Breast epithelium (tissue), 4 donors: ENCODE measurements around the gene GGTA1. TPM values are rescaled to one million over a fixed set of nuclear protein-coding genes. Genes with fewer than 3 reads are reported as not detected.

Experiments
- DNase-seq, 2 donors: peaks; one replicate each; pipeline ENCODE4 v3.0.0-alpha.2; 2019; ENCODE audit warnings: low spot score in 2 of 2
- H3K27ac ChIP-seq, 2 donors: fragments of 200-600 bp; sonication (generic) in 1 of 2; one replicate each; pipeline ENCODE4 v1.5.1; 2016 to 2019; ENCODE audit warnings: mild to moderate bottlenecking in 1 of 2
- H3K27me3 ChIP-seq, 2 donors: fragments of 200-600 bp; sonication (generic) in 1 of 2; one replicate each; pipeline versions ENCODE4 v1.5.1 to v1.6.0; 2017 to 2019; ENCODE audit warnings: control low read depth in 1 of 2, mild to moderate bottlenecking in 1 of 2
- H3K36me3 ChIP-seq: fragments of 200-600 bp; one replicate; pipeline ENCODE4 v1.5.1; 2019
- H3K4me1 ChIP-seq, 2 donors: fragments of 200-600 bp; sonication (generic); one replicate each; pipeline ENCODE4 v1.5.1; 2016 to 2019; ENCODE audit warnings: control low read depth in 1 of 2
- H3K4me3 ChIP-seq, 3 donors: fragments of 200-600 bp; sonication (generic); 1 replicate in 2 of 3; 2 replicates in 1 of 3; pipeline ENCODE4 v1.5.1; 2016 to 2019; ENCODE audit warnings: mild to moderate bottlenecking in 3 of 3, moderate library complexity in 2 of 3
- H3K9me3 ChIP-seq, 2 donors: fragments of 200-600 bp; sonication (generic) in 1 of 2; one replicate each; pipeline ENCODE4 v1.5.1; 2016 to 2019; ENCODE audit warnings: control low read depth in 1 of 2
- CTCF ChIP-seq, 3 donors: fragments of 450-650 bp; IDR thresholded peaks; one replicate each; pipeline ENCODE4 v1.5.1; 2016 to 2017; ENCODE audit warnings: antibody characterized with exemption in 3 of 3, mild to moderate bottlenecking in 3 of 3, moderate library complexity in 3 of 3
- POLR2A ChIP-seq: fragments of 450-650 bp; IDR thresholded peaks from one replicate; pipeline ENCODE4 v1.6.1; 2016; ENCODE audit warnings: antibody characterized with exemption, mild to moderate bottlenecking, moderate library complexity
- POLR2AphosphoS5 ChIP-seq, 3 donors: sonication (generic); formaldehyde crosslinking; IDR thresholded peaks; one replicate each; pipeline ENCODE4 v1.6.1; 2017; ENCODE audit warnings: antibody characterized with exemption in 3 of 3
- intact Hi-C: fragments of 100-400 bp; cut with DNase I; formaldehyde crosslinking; loops from one replicate; pipeline ENCODE4 v1.15.1; 2023; ENCODE audit warnings: low total_unique reads
- total RNA-seq, 3 donors: library from RNA; depleted of rRNA; stranded (reverse); fragments of >200 nt; gene quantifications; one replicate each; pipeline ENCODE4 v1.1.0, GENCODE V29; 2016

The GGTA1 gene
- total RNA-seq, 3 donors from 2014 or later = 6.2 to 29.6 (median 11.4) TPM

GRCh38 chr9:121449786-121450185 lies 49.9 kb downstream of the GGTA1 start:
- Histone ChIP-seq H3K27me3 (no peaks in the 10 kb centered on the region), H3K27ac (no peak overlapping the region), H3K36me3 (no peaks in the 10 kb centered on the region), H3K4me3 (no peak overlapping the region), H3K9me3 (no peaks in the 10 kb centered on the region), H3K4me1 (no peaks in the 10 kb centered on the region)
- no peak for DNase-seq
- TF ChIP-seq CTCF (IDR thresholded peaks at IDR 0.05) (no peak), POLR2AphosphoS5 (IDR thresholded peaks at IDR 0.05) (no peak), POLR2A (no peak)
- intact Hi-C loops = loop anchor here (10.0 kb wide), 1 partner anchor 1965 kb away; no protein-coding TSS in a partner anchor

GRCh38 chr9:121447321-121447834 lies 52.3 kb downstream of the GGTA1 start:
- no peak for TF ChIP-seq CTCF (IDR thresholded peaks at IDR 0.05)
- TF ChIP-seq POLR2A = no peak
- no peak for TF ChIP-seq POLR2AphosphoS5 (IDR thresholded peaks at IDR 0.05)
- Histone ChIP-seq H3K27me3 (no peaks in the 10 kb centered on the region), H3K4me3 (no peak overlapping the region), H3K36me3 (no peaks in the 10 kb centered on the region), H3K4me1 (no peaks in the 10 kb centered on the region), H3K9me3 (no peaks in the 10 kb centered on the region), H3K27ac (no peak overlapping the region)
- intact Hi-C loops = loop anchor here (10.0 kb wide), 1 partner anchor 1967 kb away; no protein-coding TSS in a partner anchor
- DNase-seq = no peak

GRCh38 chr9:121445986-121446385 lies 53.7 kb downstream of the GGTA1 start:
- Histone ChIP-seq H3K27me3 (no peaks in the 10 kb centered on the region), H3K4me3 (no peak overlapping the region), H3K9me3 (no peaks in the 10 kb centered on the region), H3K27ac (no peak overlapping the region), H3K4me1 (no peaks in the 10 kb centered on the region), H3K36me3 (no peaks in the 10 kb centered on the region)
- no peak for TF ChIP-seq POLR2AphosphoS5 (IDR thresholded peaks at IDR 0.05)
- TF ChIP-seq CTCF (IDR thresholded peaks at IDR 0.05) = no peak
- no peak for TF ChIP-seq POLR2A
- intact Hi-C loops = loop anchor here (10.0 kb wide), 1 partner anchor 1969 kb away; no protein-coding TSS in a partner anchor
- no peak for DNase-seq

- TF ChIP-seq POLR2A (no peak), POLR2AphosphoS5 (IDR thresholded peaks at IDR 0.05) (no peak), CTCF (IDR thresholded peaks at IDR 0.05) (no peak)
- DNase-seq = no peak
- intact Hi-C loops = loop anchor here (10.0 kb wide), 1 partner anchor 1971 kb away; no protein-coding TSS in a partner anchor
Measured at GRCh38 chr9:121443981-121444380, 55.7 kb downstream of the GGTA1 start.

GRCh38 chr9:121441165-121441564 lies 58.5 kb downstream of the GGTA1 start:
- intact Hi-C loops = loop anchor here (10.0 kb wide), 1 partner anchor 1974 kb away; no protein-coding TSS in a partner anchor
- H3K4me1 ChIP-seq = no peaks in the 10 kb centered on the region
- TF ChIP-seq POLR2A = no peak
- no peak for TF ChIP-seq CTCF (IDR thresholded peaks at IDR 0.05)
- no peak for TF ChIP-seq POLR2AphosphoS5 (IDR thresholded peaks at IDR 0.05)
- no peak overlapping the region for H3K4me3 ChIP-seq
- no peaks in the 10 kb centered on the region for H3K36me3 ChIP-seq
- no peaks in the 10 kb centered on the region for H3K9me3 ChIP-seq
- no peaks in the 10 kb centered on the region for H3K27me3 ChIP-seq
- DNase-seq = no peak
- H3K27ac ChIP-seq = no peak overlapping the region

More at GRCh38 chr9:121443981-121444380, 55.7 kb downstream of the GGTA1 start:
- H3K9me3 ChIP-seq = no peaks in the 10 kb centered on the region
- no peaks in the 10 kb centered on the region for H3K36me3 ChIP-seq
- H3K4me1 ChIP-seq = no peaks in the 10 kb centered on the region
- no peaks in the 10 kb centered on the region for H3K27me3 ChIP-seq
- no peak overlapping the region for H3K4me3 ChIP-seq
- H3K27ac ChIP-seq = no peak overlapping the region
